Esophagus muscularis mucosa (tissue), 4 donors: ENCODE measurements around the gene MYO19. TPM values are rescaled to one million over a fixed set of nuclear protein-coding genes. Genes with fewer than 3 reads are reported as not detected.

ENCODE experiments used
- DNase-seq: peaks from one replicate; pipeline ENCODE4 v3.0.0-alpha.2; 2017; ENCODE audit errors: extremely low spot score
- H3K27ac ChIP-seq, 4 donors: fragments of 200-600 bp; sonication (generic); replicated peaks in 1 of 4; 1 replicate in 3 of 4; 2 replicates in 1 of 4; pipeline ENCODE4 v1.5.1; 2016 to 2019; ENCODE audit warnings: mild to moderate bottlenecking in 1 of 4
- H3K27me3 ChIP-seq, 4 donors: fragments of 200-600 bp; sonication (generic); one replicate each; pipeline versions ENCODE4 v1.5.1 to v1.6.0; 2016 to 2019
- H3K36me3 ChIP-seq, 4 donors: fragments of 200-600 bp; sonication (generic); one replicate each; pipeline ENCODE4 v1.5.1; 2016 to 2019
- H3K4me1 ChIP-seq, 4 donors: fragments of 200-600 bp; sonication (generic); one replicate each; pipeline ENCODE4 v1.5.1; 2016 to 2019
- H3K4me3 ChIP-seq, 4 donors: fragments of 200-600 bp; sonication (generic); 1 replicate in 2 of 4; 2 replicates in 2 of 4; pipeline ENCODE4 v1.5.1; 2016 to 2019; ENCODE audit warnings: mild to moderate bottlenecking in 4 of 4, moderate library complexity in 1 of 4
- H3K9me3 ChIP-seq, 4 donors: fragments of 200-600 bp; sonication (generic); 1 replicate in 3 of 4; 2 replicates in 1 of 4; pipeline ENCODE4 v1.5.1; 2016 to 2019
- EP300 ChIP-seq: sonication (generic); formaldehyde crosslinking; IDR thresholded peaks from one replicate; pipeline ENCODE4 v1.6.1; 2017; ENCODE audit warnings: antibody characterized with exemption
- POLR2A ChIP-seq: fragments of 450-650 bp; IDR thresholded peaks from one replicate; pipeline ENCODE4 v1.6.1; 2017; ENCODE audit warnings: antibody characterized with exemption, moderate library complexity, mild to moderate bottlenecking, low read depth
- POLR2AphosphoS5 ChIP-seq, 2 donors: sonication (generic); formaldehyde crosslinking; IDR thresholded peaks; one replicate each; pipeline ENCODE4 v1.6.1; 2017; ENCODE audit warnings: antibody characterized with exemption in 2 of 2
- WGBS: methylation state at CpG from one replicate; pipeline ENCODE4 v1.1.5; 2018; 5-methylcytosine and 5-hydroxymethylcytosine counted together
- intact Hi-C: fragments of 100-400 bp; cut with DNase I; formaldehyde crosslinking; loops from one replicate; pipeline ENCODE4 v1.15.1; 2023
- total RNA-seq, 4 donors: library from RNA; depleted of rRNA; stranded (reverse); fragments of >200 nt; gene quantifications; one replicate each; pipeline versions ENCODE4 v1.1.0 to v1.2.1, GENCODE V29; 2016
- TF ChIP-seq, protein P1 (sequence below), 3 experiments: fragments of 200-600 bp in 2 of 3; fragments of 450-650 bp in 1 of 3; sonication (generic) in 2 of 3; IDR thresholded peaks; one replicate each; pipeline ENCODE4 v1.5.1; 2017 to 2019; ENCODE audit warnings: antibody characterized with exemption in 3 of 3, mild to moderate bottlenecking in 2 of 3, moderate library complexity in 1 of 3

Gene MYO19
- total RNA-seq, 4 donors from 2014 or later: 29.5 to 68.1 (median 44.3) TPM

DNA sequence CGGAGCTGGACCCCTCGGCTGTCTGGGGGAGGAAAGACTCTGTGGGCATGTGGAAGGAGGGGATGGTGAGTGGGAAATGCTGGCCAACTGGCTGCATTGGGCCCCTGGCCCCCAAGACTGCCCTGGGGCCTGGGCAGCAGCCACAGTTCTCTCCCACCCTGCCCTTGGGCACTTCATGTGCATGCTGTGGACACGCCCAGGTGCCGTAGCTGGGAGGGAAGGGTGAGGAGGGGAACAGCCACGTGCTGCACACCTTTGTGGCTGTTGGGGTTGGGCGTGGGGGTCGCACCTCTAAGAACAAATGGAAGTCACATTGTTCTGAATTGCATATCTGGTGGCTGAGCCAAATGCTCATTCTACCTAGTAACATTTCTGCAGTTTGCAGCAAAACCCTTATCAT, 60.1 kb downstream of the MYO19 start:
- no peaks in the 10 kb centered on the region for H3K9me3 ChIP-seq
- no peak overlapping the region for H3K4me3 ChIP-seq
- no peak overlapping the region for H3K27ac ChIP-seq
- no peaks in the 10 kb centered on the region for H3K4me1 ChIP-seq
- intact Hi-C loops: no loop called here
- H3K36me3 ChIP-seq: no peaks in the 10 kb centered on the region
- H3K27me3 ChIP-seq: peaks cover 0 to 28% (median 0%) of the 10 kb centered on the region in 4 donors
- no peak for DNase-seq
- TF ChIP-seq POLR2AphosphoS5 (IDR thresholded peaks at IDR 0.05): no peak
- no peak for TF ChIP-seq POLR2A
- TF ChIP-seq EP300: no peak
- TF ChIP-seq, protein P1, sequence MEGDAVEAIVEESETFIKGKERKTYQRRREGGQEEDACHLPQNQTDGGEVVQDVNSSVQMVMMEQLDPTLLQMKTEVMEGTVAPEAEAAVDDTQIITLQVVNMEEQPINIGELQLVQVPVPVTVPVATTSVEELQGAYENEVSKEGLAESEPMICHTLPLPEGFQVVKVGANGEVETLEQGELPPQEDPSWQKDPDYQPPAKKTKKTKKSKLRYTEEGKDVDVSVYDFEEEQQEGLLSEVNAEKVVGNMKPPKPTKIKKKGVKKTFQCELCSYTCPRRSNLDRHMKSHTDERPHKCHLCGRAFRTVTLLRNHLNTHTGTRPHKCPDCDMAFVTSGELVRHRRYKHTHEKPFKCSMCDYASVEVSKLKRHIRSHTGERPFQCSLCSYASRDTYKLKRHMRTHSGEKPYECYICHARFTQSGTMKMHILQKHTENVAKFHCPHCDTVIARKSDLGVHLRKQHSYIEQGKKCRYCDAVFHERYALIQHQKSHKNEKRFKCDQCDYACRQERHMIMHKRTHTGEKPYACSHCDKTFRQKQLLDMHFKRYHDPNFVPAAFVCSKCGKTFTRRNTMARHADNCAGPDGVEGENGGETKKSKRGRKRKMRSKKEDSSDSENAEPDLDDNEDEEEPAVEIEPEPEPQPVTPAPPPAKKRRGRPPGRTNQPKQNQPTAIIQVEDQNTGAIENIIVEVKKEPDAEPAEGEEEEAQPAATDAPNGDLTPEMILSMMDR (IDR thresholded peaks at IDR 0.05): no peak
- 61% methylated on average over 7 of the region's 7 CpGs for whole genome bisulfite sequencing

- no peak overlapping the region for H3K4me3 ChIP-seq
- H3K36me3 ChIP-seq: no peaks in the 10 kb centered on the region
- no peaks in the 10 kb centered on the region for H3K9me3 ChIP-seq
- no peaks in the 10 kb centered on the region for H3K4me1 ChIP-seq
- peaks cover 0 to 47% (median under 1%) of the 10 kb centered on the region in 4 donors for H3K27me3 ChIP-seq
- TF ChIP-seq POLR2A: no peak
- TF ChIP-seq, protein P1 (IDR thresholded peaks at IDR 0.05): no peak
- TF ChIP-seq EP300: no peak
- TF ChIP-seq POLR2AphosphoS5 (IDR thresholded peaks at IDR 0.05): no peak
- no peak overlapping the region for H3K27ac ChIP-seq
- no peak for DNase-seq
- intact Hi-C loops: no loop called here
Measured at GRCh38 chr17:36470499-36470898, 64.2 kb downstream of the MYO19 start.

DNA sequence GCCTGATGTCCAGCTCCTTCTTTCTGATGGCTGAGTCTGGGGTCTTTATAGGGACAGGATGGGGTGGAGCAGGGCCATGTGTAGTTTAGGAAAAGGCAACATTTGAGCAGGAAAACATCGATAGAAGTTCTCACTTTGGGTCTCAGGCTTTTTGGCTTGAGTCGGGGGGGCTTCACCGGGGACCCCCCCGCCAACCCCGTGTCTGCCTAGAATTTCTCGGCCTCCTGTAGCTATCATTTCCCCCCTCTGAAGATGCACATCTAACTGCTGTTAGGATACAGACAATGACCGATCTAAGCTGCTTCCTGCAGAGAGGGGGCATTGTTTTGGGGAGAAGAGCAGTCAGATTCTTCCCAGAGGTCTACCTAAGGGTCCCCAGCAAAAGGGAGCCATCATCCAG, 64.9 kb downstream of the MYO19 start:
- intact Hi-C loops: no loop called here
- Histone ChIP-seq H3K4me1 (no peaks in the 10 kb centered on the region), H3K27ac (no peak overlapping the region), H3K36me3 (no peaks in the 10 kb centered on the region), H3K9me3 (no peaks in the 10 kb centered on the region), H3K4me3 (no peak overlapping the region), H3K27me3 (peaks cover 0 to 55% (median 5%) of the 10 kb centered on the region in 4 donors)
- TF ChIP-seq, protein P1 (IDR thresholded peaks at IDR 0.05): no peak
- TF ChIP-seq POLR2AphosphoS5 (IDR thresholded peaks at IDR 0.05): no peak
- no peak for DNase-seq
- 74% methylated on average over 7 of the region's 7 CpGs for WGBS

- TF ChIP-seq POLR2A: no peak
- TF ChIP-seq EP300: no peak
- TF ChIP-seq POLR2AphosphoS5 (IDR thresholded peaks at IDR 0.05): no peak
- TF ChIP-seq, protein P1 (IDR thresholded peaks at IDR 0.05): no peak
- Histone ChIP-seq H3K27me3 (peaks cover 0 to 61% (median 11%) of the 10 kb centered on the region in 4 donors), H3K4me3 (no peak overlapping the region), H3K27ac (no peak overlapping the region), H3K4me1 (peaks cover 0 to under 1% (median 0%) of the 10 kb centered on the region in 4 donors), H3K36me3 (no peaks in the 10 kb centered on the region), H3K9me3 (no peaks in the 10 kb centered on the region)
- WGBS: 75% methylated on average over 18 of the region's 18 CpGs
- intact Hi-C loops: no loop called here
- DNase-seq: no peak
Measured at GRCh38 chr17:36468903-36469635, 65.6 kb downstream of the MYO19 start.

GRCh38 chr17:36464765-36465088, 69.9 kb downstream of the MYO19 start:
- intact Hi-C loops: no loop called here
- Histone ChIP-seq H3K9me3 (no peaks in the 10 kb centered on the region), H3K4me3 (no peak overlapping the region), H3K4me1 (peaks cover 0 to 4% (median 2%) of the 10 kb centered on the region in 4 donors), H3K36me3 (no peaks in the 10 kb centered on the region), H3K27me3 (peaks cover 0 to 79% (median 21%) of the 10 kb centered on the region in 4 donors), H3K27ac (no peak overlapping the region)
- WGBS: 15% methylated on average over 16 of the region's 21 CpGs
- TF ChIP-seq EP300 (no peak), POLR2A (no peak), POLR2AphosphoS5 (IDR thresholded peaks at IDR 0.05) (no peak)
- TF ChIP-seq, protein P1 (IDR thresholded peaks at IDR 0.05): no peak
- no peak for DNase-seq
